ENCODE data around the gene UNC5A.

Gene UNC5A

DNA sequence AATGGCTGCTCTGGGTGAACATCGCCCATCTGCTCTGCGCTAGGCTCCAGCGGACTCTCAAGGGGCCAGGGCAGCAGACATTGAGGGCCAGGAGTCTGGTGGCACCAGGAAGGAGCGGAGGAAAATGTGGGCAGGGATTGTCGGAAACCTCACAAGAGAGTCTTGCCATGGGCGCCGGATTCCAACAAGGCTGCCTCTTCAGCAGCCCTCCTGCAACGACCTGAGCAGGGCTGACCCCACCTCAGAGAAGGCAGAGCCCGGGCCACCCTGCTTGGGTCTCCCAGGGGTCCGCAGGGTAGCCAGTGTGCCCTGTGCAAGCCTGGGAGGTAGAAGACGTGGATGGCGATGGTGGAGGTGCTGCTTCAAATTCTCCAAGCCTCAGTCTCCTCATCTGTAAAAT lies 11.4 kb upstream of the UNC5A start:
- Histone ChIP-seq H3K4me3 (replicated peaks; ENCODE audit: insufficient read depth, low read length) (no peak overlapping the region), H3K27ac (replicated peaks) (no peak overlapping the region), H3K27me3 (ENCODE audit: insufficient read depth, poor library complexity, severe bottlenecking) (peaks cover 4% of the 10 kb centered on the region)
- no peak for TF ChIP-seq POLR2AphosphoS5 (IDR thresholded peaks at IDR 0.05; ENCODE audit: low read depth)
- no peak for TF ChIP-seq SPI1 (IDR thresholded peaks at IDR 0.05; ENCODE audit: borderline replicate concordance, low read depth)
- TF ChIP-seq, protein P1, sequence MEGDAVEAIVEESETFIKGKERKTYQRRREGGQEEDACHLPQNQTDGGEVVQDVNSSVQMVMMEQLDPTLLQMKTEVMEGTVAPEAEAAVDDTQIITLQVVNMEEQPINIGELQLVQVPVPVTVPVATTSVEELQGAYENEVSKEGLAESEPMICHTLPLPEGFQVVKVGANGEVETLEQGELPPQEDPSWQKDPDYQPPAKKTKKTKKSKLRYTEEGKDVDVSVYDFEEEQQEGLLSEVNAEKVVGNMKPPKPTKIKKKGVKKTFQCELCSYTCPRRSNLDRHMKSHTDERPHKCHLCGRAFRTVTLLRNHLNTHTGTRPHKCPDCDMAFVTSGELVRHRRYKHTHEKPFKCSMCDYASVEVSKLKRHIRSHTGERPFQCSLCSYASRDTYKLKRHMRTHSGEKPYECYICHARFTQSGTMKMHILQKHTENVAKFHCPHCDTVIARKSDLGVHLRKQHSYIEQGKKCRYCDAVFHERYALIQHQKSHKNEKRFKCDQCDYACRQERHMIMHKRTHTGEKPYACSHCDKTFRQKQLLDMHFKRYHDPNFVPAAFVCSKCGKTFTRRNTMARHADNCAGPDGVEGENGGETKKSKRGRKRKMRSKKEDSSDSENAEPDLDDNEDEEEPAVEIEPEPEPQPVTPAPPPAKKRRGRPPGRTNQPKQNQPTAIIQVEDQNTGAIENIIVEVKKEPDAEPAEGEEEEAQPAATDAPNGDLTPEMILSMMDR (IDR thresholded peaks at IDR 0.05; ENCODE audit: insufficient read depth, low read length): no peak
- no peak for TF ChIP-seq GABPA (IDR thresholded peaks at IDR 0.05; ENCODE audit: low read depth)
- TF ChIP-seq, protein P2, sequence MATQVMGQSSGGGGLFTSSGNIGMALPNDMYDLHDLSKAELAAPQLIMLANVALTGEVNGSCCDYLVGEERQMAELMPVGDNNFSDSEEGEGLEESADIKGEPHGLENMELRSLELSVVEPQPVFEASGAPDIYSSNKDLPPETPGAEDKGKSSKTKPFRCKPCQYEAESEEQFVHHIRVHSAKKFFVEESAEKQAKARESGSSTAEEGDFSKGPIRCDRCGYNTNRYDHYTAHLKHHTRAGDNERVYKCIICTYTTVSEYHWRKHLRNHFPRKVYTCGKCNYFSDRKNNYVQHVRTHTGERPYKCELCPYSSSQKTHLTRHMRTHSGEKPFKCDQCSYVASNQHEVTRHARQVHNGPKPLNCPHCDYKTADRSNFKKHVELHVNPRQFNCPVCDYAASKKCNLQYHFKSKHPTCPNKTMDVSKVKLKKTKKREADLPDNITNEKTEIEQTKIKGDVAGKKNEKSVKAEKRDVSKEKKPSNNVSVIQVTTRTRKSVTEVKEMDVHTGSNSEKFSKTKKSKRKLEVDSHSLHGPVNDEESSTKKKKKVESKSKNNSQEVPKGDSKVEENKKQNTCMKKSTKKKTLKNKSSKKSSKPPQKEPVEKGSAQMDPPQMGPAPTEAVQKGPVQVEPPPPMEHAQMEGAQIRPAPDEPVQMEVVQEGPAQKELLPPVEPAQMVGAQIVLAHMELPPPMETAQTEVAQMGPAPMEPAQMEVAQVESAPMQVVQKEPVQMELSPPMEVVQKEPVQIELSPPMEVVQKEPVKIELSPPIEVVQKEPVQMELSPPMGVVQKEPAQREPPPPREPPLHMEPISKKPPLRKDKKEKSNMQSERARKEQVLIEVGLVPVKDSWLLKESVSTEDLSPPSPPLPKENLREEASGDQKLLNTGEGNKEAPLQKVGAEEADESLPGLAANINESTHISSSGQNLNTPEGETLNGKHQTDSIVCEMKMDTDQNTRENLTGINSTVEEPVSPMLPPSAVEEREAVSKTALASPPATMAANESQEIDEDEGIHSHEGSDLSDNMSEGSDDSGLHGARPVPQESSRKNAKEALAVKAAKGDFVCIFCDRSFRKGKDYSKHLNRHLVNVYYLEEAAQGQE (IDR thresholded peaks at IDR 0.05; ENCODE audit: insufficient replicate concordance, low read depth): no peak
- no peak for DNase-seq (ENCODE audit: low read depth in 1 of 2, low spot score in 1 of 2)

DNA sequence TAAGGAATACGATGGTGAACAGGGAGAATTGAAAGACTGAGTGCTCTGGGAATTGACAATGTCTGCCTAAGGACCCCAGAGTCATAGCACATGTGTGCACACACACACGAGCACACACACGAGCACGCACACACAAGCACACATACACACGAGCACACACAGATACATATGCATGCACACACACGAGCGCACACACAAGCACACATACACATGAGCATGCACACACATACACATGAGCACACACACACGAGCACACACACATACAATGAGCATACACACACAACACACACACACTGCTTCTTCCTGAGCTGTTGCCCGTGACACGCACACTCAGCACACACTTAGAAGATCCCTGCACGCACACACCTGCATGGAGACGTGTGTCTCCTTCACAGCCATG lies 10.9 kb upstream of the UNC5A start:
- TF ChIP-seq GABPA (IDR thresholded peaks at IDR 0.05; ENCODE audit: low read depth): no peak
- TF ChIP-seq, protein P1 (IDR thresholded peaks at IDR 0.05; ENCODE audit: insufficient read depth, low read length): no peak
- TF ChIP-seq SPI1 (IDR thresholded peaks at IDR 0.05; ENCODE audit: borderline replicate concordance, low read depth): no peak
- TF ChIP-seq POLR2AphosphoS5 (IDR thresholded peaks at IDR 0.05; ENCODE audit: low read depth): no peak
- TF ChIP-seq, protein P2 (IDR thresholded peaks at IDR 0.05; ENCODE audit: insufficient replicate concordance, low read depth): no peak
- Histone ChIP-seq H3K4me3 (replicated peaks; ENCODE audit: insufficient read depth, low read length) (no peak overlapping the region), H3K27ac (replicated peaks) (no peak overlapping the region), H3K27me3 (ENCODE audit: insufficient read depth, poor library complexity, severe bottlenecking) (no peaks in the 10 kb centered on the region)
- no peak for DNase-seq (ENCODE audit: low read depth in 1 of 2, low spot score in 1 of 2)

DNA sequence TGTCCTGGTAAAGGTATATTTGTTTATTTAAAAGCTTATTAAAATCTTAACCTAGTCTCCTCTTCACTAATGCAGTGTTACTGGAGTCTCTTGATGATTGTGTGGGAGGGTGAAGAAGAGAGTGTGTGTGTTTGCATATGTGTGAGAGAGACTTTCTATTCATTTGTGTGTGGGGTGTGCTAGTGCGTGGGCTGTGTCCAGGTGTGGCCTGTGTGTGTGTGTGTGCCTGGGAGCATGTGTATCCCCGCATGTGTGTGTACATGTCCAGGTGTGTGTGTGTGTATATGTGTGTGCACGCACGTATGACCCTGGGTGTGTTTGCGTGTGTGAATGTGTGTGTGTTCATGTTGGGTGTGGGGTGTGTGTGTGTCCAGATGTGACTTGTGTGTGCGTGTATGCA lies 10.3 kb upstream of the UNC5A start:
- Histone ChIP-seq H3K4me3 (replicated peaks; ENCODE audit: insufficient read depth, low read length) (no peak overlapping the region), H3K27me3 (ENCODE audit: insufficient read depth, poor library complexity, severe bottlenecking) (no peaks in the 10 kb centered on the region), H3K27ac (replicated peaks) (no peak overlapping the region)
- DNase-seq (ENCODE audit: low read depth in 1 of 2, low spot score in 1 of 2): no peak
- no peak for TF ChIP-seq GABPA (IDR thresholded peaks at IDR 0.05; ENCODE audit: low read depth)
- TF ChIP-seq SPI1 (IDR thresholded peaks at IDR 0.05; ENCODE audit: borderline replicate concordance, low read depth): no peak
- TF ChIP-seq POLR2AphosphoS5 (IDR thresholded peaks at IDR 0.05; ENCODE audit: low read depth): no peak
- TF ChIP-seq, protein P2 (IDR thresholded peaks at IDR 0.05; ENCODE audit: insufficient replicate concordance, low read depth): no peak
